Ovary (tissue), 3 donors: ENCODE results near the gene SCT.

Experiments
- CTCF ChIP-seq, 3 donors: fragments of 450-650 bp in 2 of 3; fragments of 200-600 bp in 1 of 3; IDR thresholded peaks; one replicate each; pipeline versions ENCODE4 v1.5.1 to v1.8.0; 2016 to 2022; ENCODE audit warnings: antibody characterized with exemption in 3 of 3, mild to moderate bottlenecking in 1 of 3
- POLR2A ChIP-seq: fragments of 450-650 bp; IDR thresholded peaks from one replicate; pipeline ENCODE4 v1.6.1; 2017; ENCODE audit warnings: antibody characterized with exemption, mild to moderate bottlenecking, moderate library complexity
- donor health status: DM: no; HTN: no; CAD: no.

GRCh38 chr11:603154-603553 lies 23.8 kb downstream of the SCT start:
- no peak for TF ChIP-seq CTCF (IDR thresholded peaks at IDR 0.05)
- no peak for TF ChIP-seq POLR2A
